ENCODE results near the gene CATSPERB.
"Not testable (repeated sequence)": the region's sequence is repeated elsewhere in the genome, so short reads cannot be mapped to it uniquely, and the experiment has no call there.

- TF ChIP-seq CTCF, POLR2A (IDR thresholded peaks at IDR 0.05): not testable (repeated sequence)
These were observed 197.8 kb downstream of the CATSPERB start for GRCh38 chr14:91534059-91534458.

All from uterus (tissue), 2 donors.